HCT116 (cell line): Measurements from ENCODE around the gene DEFB124. TPM values are rescaled to one million over a fixed set of nuclear protein-coding genes. Genes with fewer than 3 reads are reported as not detected.
A peak's percentile ranks its signal among the peaks of the same experiment; 100 is the strongest.

ENCODE experiments used
- ATAC-seq: fragments of 200-7000 bp; cut with Tn5 transposase; 2 replicates; pipeline ENCODE4 v1.9.1; 2020; ENCODE audit warnings: mild to moderate bottlenecking, moderate library complexity
- BruUV-seq: library from RNA; stranded (reverse); fragments of 400-500 nt; replicated peaks from 2 replicates; lab custom pipeline; 2021; lab: Mats Ljungman, UMichigan
- CTCF ChIA-PET: fragments of 300-600 bp; sonication (Branson Sonifier 250); formaldehyde crosslinking; loops from one replicate; lab custom pipeline; 2021; ENCODE audit warnings: antibody characterized with exemption; lab: Charles Lee
- POLR2A ChIA-PET: fragments of 300-600, 350-600 bp; sonication (Branson Sonifier 250); formaldehyde crosslinking; loops from one replicate; lab custom pipeline; 2021; ENCODE audit warnings: antibody characterized with exemption; lab: Charles Lee
- RAD21 ChIA-PET, 2 experiments: fragments of 300-600 bp; sonication (Branson Sonifier 250); formaldehyde crosslinking; loops; one replicate each; lab custom pipeline; 2023; ENCODE audit warnings: low total read pairs in 2 of 2; ENCODE audit not compliant: uncharacterized antibody in 2 of 2, unreplicated experiment in 2 of 2, low non-redundant PET in 1 of 2; lab: Charles Lee
- DNase-seq: peaks from one replicate; pipeline ENCODE4 v3.0.0-alpha.2; 2010; ENCODE audit warnings: low read depth, low spot score
- H2AFZ ChIP-seq: fragments of 200-600 bp; shearing (Covaris generic), sonication (generic); 2 replicates; pipeline ENCODE4 v1.6.1; 2017; ENCODE audit warnings: low read depth, mixed run types, mixed read lengths, antibody characterized with exemption, low read length; ENCODE audit not compliant: poor library complexity, severe bottlenecking
- H3K27ac ChIP-seq: 2 replicates; pipeline ENCODE4 v1.5.1; 2012; ENCODE audit warnings: low read depth, low read length
- H3K27me3 ChIP-seq: fragments of 200-600 bp; sonication (generic); 2 replicates; pipeline ENCODE4 v1.6.1; 2016; ENCODE audit warnings: mixed run types, low read length, mixed read lengths; ENCODE audit not compliant: insufficient read depth
- H3K36me3 ChIP-seq, 2 experiments: fragments of 200-500 bp in 1 of 2; fragments of 200-600 bp in 1 of 2; sonication (Bioruptor generic) in 1 of 2; sonication (generic) in 1 of 2; 2 replicates each; pipeline versions ENCODE4 v1.5.1 to v1.6.1; 2014 to 2016; ENCODE audit warnings: low read length in 2 of 2, inconsistent platforms in 1 of 2, mixed read lengths in 1 of 2, mixed run types in 1 of 2; ENCODE audit not compliant: insufficient read depth in 2 of 2, control insufficient read depth in 1 of 2
- H3K4me1 ChIP-seq, 2 experiments: fragments of 200-600 bp in 1 of 2; sonication (generic) in 1 of 2; 2 replicates each; pipeline versions ENCODE4 v1.5.1 to v1.6.1; 2012 to 2017; ENCODE audit warnings: low read length in 2 of 2, inconsistent platforms in 1 of 2, mild to moderate bottlenecking in 1 of 2, mixed read lengths in 1 of 2, mixed run types in 1 of 2, moderate library complexity in 1 of 2; ENCODE audit not compliant: insufficient read depth in 2 of 2, control insufficient read depth in 1 of 2
- H3K4me2 ChIP-seq: fragments of 200-600 bp; sonication (generic); 2 replicates; pipeline ENCODE4 v1.6.1; 2017; ENCODE audit warnings: mixed run types, low read length, mixed read lengths
- H3K4me3 ChIP-seq, 2 experiments: fragments of 200-600 bp in 1 of 2; sonication (generic) in 1 of 2; replicated peaks in 1 of 2; 2 replicates each; pipeline ENCODE4 v1.5.1; 2011 to 2016; ENCODE audit warnings: low read length in 2 of 2, control low read depth in 1 of 2, low read depth in 1 of 2, mild to moderate bottlenecking in 1 of 2, mixed read lengths in 1 of 2, mixed run types in 1 of 2
- H3K79me2 ChIP-seq: fragments of 200-600 bp; sonication (generic); 2 replicates; pipeline ENCODE4 v1.6.1; 2017; ENCODE audit warnings: mild to moderate bottlenecking, mixed run types, low read length, moderate library complexity, mixed read lengths; ENCODE audit not compliant: insufficient read depth
- H3K9ac ChIP-seq: fragments of 200-600 bp; sonication (generic); 2 replicates; pipeline ENCODE4 v1.6.1; 2016; ENCODE audit warnings: low read length, mixed read lengths
- H3K9me2 ChIP-seq: fragments of 200-600 bp; sonication (generic), shearing (Covaris generic); 2 replicates; pipeline ENCODE4 v1.6.1; 2017; ENCODE audit warnings: mixed run types, mild to moderate bottlenecking, moderate library complexity; ENCODE audit not compliant: insufficient read depth
- H3K9me3 ChIP-seq, 2 experiments: fragments of 200-500 bp in 1 of 2; fragments of 200-600 bp in 1 of 2; sonication (Bioruptor generic) in 1 of 2; sonication (generic) in 1 of 2; 2 replicates each; pipeline ENCODE4 v1.6.1; 2014 to 2017; ENCODE audit warnings: low read length in 2 of 2, mixed read lengths in 2 of 2, inconsistent platforms in 1 of 2, low read depth in 1 of 2, mild to moderate bottlenecking in 1 of 2, mixed run types in 1 of 2, moderate library complexity in 1 of 2; ENCODE audit not compliant: control insufficient read depth in 1 of 2, insufficient read depth in 1 of 2
- H4K20me1 ChIP-seq: fragments of 200-600 bp; sonication (generic), shearing (Covaris generic); 2 replicates; pipeline ENCODE4 v1.6.1; 2017; ENCODE audit warnings: mixed run types, mild to moderate bottlenecking, moderate library complexity; ENCODE audit not compliant: insufficient read depth
- ATF3 ChIP-seq: IDR thresholded peaks from 2 replicates; pipeline ENCODE4 v1.6.1; 2012
- CBX3 ChIP-seq: IDR thresholded peaks from 2 replicates; pipeline ENCODE4 v1.6.1; 2012; ENCODE audit warnings: low read depth
- CTCF ChIP-seq, 3 experiments: fragments of 200-600 bp in 1 of 3; sonication (generic) in 1 of 3; IDR thresholded peaks in 2 of 3; conservative IDR thresholded peaks in 1 of 3; 2 replicates each; pipeline ENCODE4 v1.5.1; 2012 to 2017; ENCODE audit warnings: low read depth in 2 of 3, low read length in 2 of 3, antibody characterized with exemption in 1 of 3, borderline replicate concordance in 1 of 3, control low read depth in 1 of 3, mild to moderate bottlenecking in 1 of 3, mixed read lengths in 1 of 3, mixed run types in 1 of 3, moderate library complexity in 1 of 3; ENCODE audit not compliant: insufficient read depth in 1 of 3
- EZH2 ChIP-seq: fragments of 200-600 bp; sonication (generic); IDR thresholded peaks from 2 replicates; pipeline ENCODE4 v1.6.1; 2017; ENCODE audit warnings: antibody characterized with exemption, mixed run types
- JUND ChIP-seq: IDR thresholded peaks from 2 replicates; pipeline ENCODE4 v1.6.1; 2012
- POLR2A ChIP-seq: IDR thresholded peaks from 2 replicates; pipeline ENCODE4 v1.7.0; 2011; ENCODE audit warnings: borderline replicate concordance; ENCODE audit not compliant: insufficient read depth, insufficient read length; ENCODE audit errors: extremely low read depth
- RAD21 ChIP-seq: IDR thresholded peaks from 2 replicates; pipeline ENCODE4 v1.6.1; 2012; ENCODE audit warnings: low read depth, mild to moderate bottlenecking
- SIN3A ChIP-seq: IDR thresholded peaks from 2 replicates; pipeline ENCODE4 v1.6.1; 2012; ENCODE audit warnings: low read depth
- SP1 ChIP-seq: IDR thresholded peaks from 2 replicates; pipeline ENCODE4 v1.6.1; 2012; ENCODE audit warnings: low read depth
- TCF7L2 ChIP-seq: IDR thresholded peaks from 2 replicates; pipeline ENCODE4 v1.7.0; 2011; ENCODE audit warnings: borderline replicate concordance, inconsistent platforms; ENCODE audit not compliant: insufficient read depth, insufficient read length; ENCODE audit errors: extremely low read depth
- YY1 ChIP-seq: IDR thresholded peaks from 2 replicates; pipeline ENCODE4 v1.6.1; 2011; ENCODE audit warnings: low read length, low read depth, moderate library complexity, mild to moderate bottlenecking; ENCODE audit not compliant: insufficient replicate concordance; ENCODE audit errors: extremely low read depth
- ZNF274 ChIP-seq: fragments of 200-500 bp; sonication (Bioruptor generic); IDR thresholded peaks from 2 replicates; pipeline ENCODE4 v1.6.1; 2014; ENCODE audit warnings: mild to moderate bottlenecking, low read depth, low read length, inconsistent platforms
- intact Hi-C: fragments of 100-400 bp; cut with micrococcal nuclease; formaldehyde crosslinking; loops from 2 replicates; pipeline ENCODE4 v1.10.0; 2022
- total RNA-seq: library from RNA; stranded (reverse); gene quantifications from one replicate; pipeline ENCODE4 v1.2.1, GENCODE V29; 2021; ENCODE audit not compliant: unreplicated experiment
- TF ChIP-seq, protein P1 (sequence below): IDR thresholded peaks from 2 replicates; pipeline ENCODE4 v1.6.1; 2011; ENCODE audit warnings: mild to moderate bottlenecking, low read length, moderate library complexity; ENCODE audit not compliant: insufficient replicate concordance; ENCODE audit errors: extremely low read depth
- TF ChIP-seq, protein P2 (sequence below): IDR thresholded peaks from 2 replicates; pipeline ENCODE4 v1.6.1; 2012

DEFB124 gene
- total RNA-seq, 1 experiment from 2014 or later = not detected

DNA sequence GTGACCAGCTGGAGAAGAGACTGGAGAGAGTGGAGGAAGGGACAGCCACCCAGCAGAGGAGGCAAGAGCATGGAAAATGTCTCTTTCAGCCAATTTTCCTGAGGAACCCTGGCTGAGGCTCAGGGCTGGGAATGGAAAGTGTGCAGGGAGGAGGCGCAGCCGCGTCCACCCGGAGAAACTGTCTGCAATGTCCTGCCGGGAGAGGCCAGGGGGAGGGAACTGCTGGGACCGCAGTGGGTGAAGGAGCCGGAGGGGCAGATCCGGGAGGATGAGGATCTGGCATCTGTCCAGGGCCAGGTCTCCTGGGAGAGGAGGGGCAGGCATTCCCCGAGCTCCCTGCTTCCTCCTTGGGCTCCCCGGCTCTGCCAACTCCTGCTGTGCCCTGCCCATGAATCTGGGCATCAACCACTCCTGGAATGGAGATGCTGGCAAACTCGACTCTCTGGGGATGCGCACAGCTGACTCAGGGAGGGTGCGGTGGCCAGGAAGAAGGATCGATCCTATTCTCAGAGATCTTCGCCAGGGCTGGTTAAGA, 21.9 kb upstream of the DEFB124 start:
- ChIA-PET RAD21 (no interaction called here), CTCF (no interaction called here), POLR2A (no interaction called here)
- no peak overlapping the region for H2AFZ ChIP-seq
- no peak overlapping the region for H3K4me2 ChIP-seq
- no peaks in the 10 kb centered on the region for H3K36me3 ChIP-seq
- H3K27ac ChIP-seq = no peak overlapping the region
- TF ChIP-seq POLR2A (no peak), TCF7L2 (no peak), JUND (no peak), ZNF274 (no peak), YY1 (no peak)
- TF ChIP-seq, protein P1, sequence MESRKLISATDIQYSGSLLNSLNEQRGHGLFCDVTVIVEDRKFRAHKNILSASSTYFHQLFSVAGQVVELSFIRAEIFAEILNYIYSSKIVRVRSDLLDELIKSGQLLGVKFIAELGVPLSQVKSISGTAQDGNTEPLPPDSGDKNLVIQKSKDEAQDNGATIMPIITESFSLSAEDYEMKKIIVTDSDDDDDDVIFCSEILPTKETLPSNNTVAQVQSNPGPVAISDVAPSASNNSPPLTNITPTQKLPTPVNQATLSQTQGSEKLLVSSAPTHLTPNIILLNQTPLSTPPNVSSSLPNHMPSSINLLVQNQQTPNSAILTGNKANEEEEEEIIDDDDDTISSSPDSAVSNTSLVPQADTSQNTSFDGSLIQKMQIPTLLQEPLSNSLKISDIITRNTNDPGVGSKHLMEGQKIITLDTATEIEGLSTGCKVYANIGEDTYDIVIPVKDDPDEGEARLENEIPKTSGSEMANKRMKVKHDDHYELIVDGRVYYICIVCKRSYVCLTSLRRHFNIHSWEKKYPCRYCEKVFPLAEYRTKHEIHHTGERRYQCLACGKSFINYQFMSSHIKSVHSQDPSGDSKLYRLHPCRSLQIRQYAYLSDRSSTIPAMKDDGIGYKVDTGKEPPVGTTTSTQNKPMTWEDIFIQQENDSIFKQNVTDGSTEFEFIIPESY = no peak
- no peak overlapping the region for H3K4me3 ChIP-seq
- intact Hi-C loops = no loop called here
- ATAC-seq = no peak
- no peaks in the 10 kb centered on the region for H4K20me1 ChIP-seq
- H3K9me3 ChIP-seq = no peaks in the 10 kb centered on the region
- H3K9me2 ChIP-seq = no peaks in the 10 kb centered on the region
- no peaks in the 10 kb centered on the region for H3K27me3 ChIP-seq
- H3K9ac ChIP-seq = no peak overlapping the region
- H3K4me1 ChIP-seq = 0 out of 4 replicates have a peak, but pooled peaks cover 0 to 6% of the 10 kb centered on the region in 2 experiments
- no peaks in the 10 kb centered on the region for H3K79me2 ChIP-seq
- BruUV-seq = no TSS peak
- DNase-seq = no peak

DNA sequence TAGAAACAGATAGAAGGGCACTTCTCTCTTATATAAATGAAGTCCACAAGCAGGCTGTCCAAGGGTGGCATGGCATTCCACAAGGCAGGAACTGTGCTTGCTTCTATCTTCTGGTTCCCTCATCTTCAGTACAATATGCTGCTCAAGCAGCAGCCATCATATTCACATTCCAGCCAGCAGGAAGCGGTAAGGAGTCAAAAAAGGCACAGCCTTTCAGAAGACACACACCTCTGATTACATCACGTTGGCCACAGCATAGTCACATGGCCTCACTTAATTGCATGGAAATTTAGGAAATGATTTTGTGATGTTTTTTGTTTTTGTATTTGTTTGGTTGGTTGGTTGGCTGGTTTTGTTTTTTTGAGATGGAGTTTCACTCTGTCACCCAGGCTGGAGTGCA, 19.2 kb upstream of the DEFB124 start:
- CTCF ChIA-PET = interaction anchor here (2.0 kb wide), 1 partner anchor 9 kb away, joined by 7 read pairs; no protein-coding TSS in a partner anchor
- H3K4me1 ChIP-seq = 0 out of 4 replicates have a peak, but pooled peaks cover 0 to 6% of the 10 kb centered on the region in 2 experiments
- POLR2A ChIA-PET = no interaction called here
- H4K20me1 ChIP-seq = no peaks in the 10 kb centered on the region
- no peaks in the 10 kb centered on the region for H3K36me3 ChIP-seq
- RAD21 ChIA-PET = no interaction called here
- H2AFZ ChIP-seq = no peak overlapping the region
- H3K27ac ChIP-seq = no peak overlapping the region
- H3K4me3 ChIP-seq = no peak overlapping the region
- TF ChIP-seq, protein P2, sequence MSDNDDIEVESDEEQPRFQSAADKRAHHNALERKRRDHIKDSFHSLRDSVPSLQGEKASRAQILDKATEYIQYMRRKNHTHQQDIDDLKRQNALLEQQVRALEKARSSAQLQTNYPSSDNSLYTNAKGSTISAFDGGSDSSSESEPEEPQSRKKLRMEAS = peak; percentile 60; the same call in 1 of the 2 replicates
- no peak for TF ChIP-seq SIN3A
- peak; percentile 24; the same call in 1 of the 2 replicates for TF ChIP-seq RAD21
- no peak for TF ChIP-seq EZH2
- TF ChIP-seq CBX3 = peak; percentile 86
- TF ChIP-seq SP1 = 0 out of 2 replicates have a peak, but pooled peaks have one; percentile 13
- no peak for TF ChIP-seq ATF3
- TF ChIP-seq CTCF (IDR thresholded peaks at IDR 0.05 in 2 of 3, conservative IDR thresholded peaks at IDR 0.05 in 1 of 3; ENCODE audit: borderline replicate concordance in 1 of 3, insufficient read depth in 1 of 3, low read depth in 2 of 3, low read length in 2 of 3) = peak; percentile 27 to 89 (median 87); a peak in 5 of 6 replicates
- no peak for TF ChIP-seq TCF7L2
- ATAC-seq (peak; percentile 95), DNase-seq (peak; percentile 77)
- no peaks in the 10 kb centered on the region for H3K9me2 ChIP-seq
- H3K9me3 ChIP-seq = no peaks in the 10 kb centered on the region
- BruUV-seq = no TSS peak
- no peaks in the 10 kb centered on the region for H3K27me3 ChIP-seq
- intact Hi-C loops = no loop called here
- H3K79me2 ChIP-seq = no peaks in the 10 kb centered on the region
- H3K4me2 ChIP-seq = no peak overlapping the region
- H3K9ac ChIP-seq = no peak overlapping the region
